GM21737 (cell line): ENCODE results near the gene TH.

Experiments used
- ATAC-seq: cut with Tn5 transposase; IDR thresholded peaks from one replicate; pipeline ENCODE4 v1.9.1; 2021; ENCODE audit warnings: mild to moderate bottlenecking, moderate library complexity; ENCODE audit not compliant: unreplicated experiment

TH gene

GRCh38 chr11:2171591-2172003, at the start of gene TH:
Gene TH (minus strand): TSS chr11:2171815. CDS start chr11:2171786, 29 bp downstream.
- ATAC-seq: no peak

DNA sequence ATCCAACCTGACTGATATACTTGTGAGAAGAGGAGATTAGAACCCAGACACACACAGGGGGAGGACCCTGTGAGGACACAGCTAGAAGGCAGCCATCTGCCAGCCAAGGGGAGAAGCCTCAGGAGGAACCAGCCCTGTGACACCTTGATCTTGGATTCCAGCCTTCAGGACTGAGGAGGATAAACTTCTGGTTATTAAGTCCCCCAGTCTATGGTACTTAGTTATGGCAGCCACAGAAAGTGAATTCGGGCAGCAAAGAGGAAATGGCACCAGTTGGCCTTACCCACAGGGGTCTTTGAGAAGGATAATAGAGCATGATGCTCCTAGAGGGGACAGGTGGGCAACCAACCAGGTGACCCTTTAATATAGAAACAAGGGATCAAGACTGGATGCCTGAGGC, 49.4 kb upstream of the TH start:
- ATAC-seq: no peak

DNA sequence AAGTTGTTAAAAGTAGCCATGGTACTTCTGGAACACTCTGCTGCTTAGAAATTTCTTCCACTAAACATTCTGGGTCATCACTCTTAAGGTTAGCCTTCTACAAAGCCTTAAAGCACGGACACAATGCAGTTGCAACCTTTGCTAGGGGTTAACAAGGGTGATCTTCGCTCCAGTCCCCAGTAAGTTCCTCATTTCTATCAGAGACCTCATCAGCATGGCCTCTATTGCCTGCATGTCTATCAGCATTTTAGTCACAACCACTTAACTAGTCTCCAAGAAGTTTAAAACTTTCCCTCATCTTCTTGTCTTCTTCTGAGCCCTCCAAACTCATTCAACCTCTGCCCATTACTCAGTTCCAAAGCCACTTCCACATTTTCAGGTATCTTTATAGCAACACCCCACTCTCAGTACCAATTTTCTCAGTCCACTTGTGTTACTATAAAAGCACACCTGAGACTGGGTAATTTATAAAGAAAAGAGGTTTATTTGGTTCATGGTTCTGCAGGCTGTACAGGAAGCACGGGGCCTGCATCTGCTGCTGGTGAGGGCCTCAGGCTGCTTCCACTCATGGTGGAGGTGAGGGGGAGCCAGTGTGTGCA, 48.7 kb upstream of the TH start:
- ATAC-seq: no peak

GRCh38 chr11:2219318-2220017, 47.9 kb upstream of the TH start:
- no peak for ATAC-seq

DNA sequence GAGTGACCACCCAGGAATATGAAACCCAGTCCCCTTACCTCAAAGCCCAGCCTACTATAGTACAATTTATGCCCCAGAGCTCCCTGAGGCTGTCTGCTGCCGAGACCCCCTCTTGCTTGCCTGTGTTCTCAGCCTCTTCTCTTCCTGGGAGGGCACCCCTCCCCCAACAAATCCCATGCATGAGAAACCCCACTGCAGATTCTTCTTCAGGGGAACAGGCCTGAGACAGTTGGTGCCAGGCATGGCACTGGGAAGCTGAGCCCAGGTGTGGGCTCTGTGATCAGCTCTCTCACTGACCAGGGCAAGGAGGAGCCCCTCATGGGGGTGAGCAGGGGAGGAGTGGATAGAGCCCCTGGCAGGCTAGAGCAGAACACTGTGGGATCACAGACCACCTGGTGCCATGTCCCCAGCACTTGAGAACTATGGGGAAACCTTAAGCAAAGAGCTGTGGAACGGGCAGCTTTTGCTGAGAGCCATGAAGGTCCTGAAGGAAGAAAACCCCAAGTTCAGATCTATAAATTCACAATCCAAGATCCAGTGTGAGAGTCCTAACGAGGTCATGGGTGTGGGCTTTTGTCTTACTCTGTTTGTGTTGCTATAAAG, 46.5 kb upstream of the TH start:
- ATAC-seq: no peak

DNA sequence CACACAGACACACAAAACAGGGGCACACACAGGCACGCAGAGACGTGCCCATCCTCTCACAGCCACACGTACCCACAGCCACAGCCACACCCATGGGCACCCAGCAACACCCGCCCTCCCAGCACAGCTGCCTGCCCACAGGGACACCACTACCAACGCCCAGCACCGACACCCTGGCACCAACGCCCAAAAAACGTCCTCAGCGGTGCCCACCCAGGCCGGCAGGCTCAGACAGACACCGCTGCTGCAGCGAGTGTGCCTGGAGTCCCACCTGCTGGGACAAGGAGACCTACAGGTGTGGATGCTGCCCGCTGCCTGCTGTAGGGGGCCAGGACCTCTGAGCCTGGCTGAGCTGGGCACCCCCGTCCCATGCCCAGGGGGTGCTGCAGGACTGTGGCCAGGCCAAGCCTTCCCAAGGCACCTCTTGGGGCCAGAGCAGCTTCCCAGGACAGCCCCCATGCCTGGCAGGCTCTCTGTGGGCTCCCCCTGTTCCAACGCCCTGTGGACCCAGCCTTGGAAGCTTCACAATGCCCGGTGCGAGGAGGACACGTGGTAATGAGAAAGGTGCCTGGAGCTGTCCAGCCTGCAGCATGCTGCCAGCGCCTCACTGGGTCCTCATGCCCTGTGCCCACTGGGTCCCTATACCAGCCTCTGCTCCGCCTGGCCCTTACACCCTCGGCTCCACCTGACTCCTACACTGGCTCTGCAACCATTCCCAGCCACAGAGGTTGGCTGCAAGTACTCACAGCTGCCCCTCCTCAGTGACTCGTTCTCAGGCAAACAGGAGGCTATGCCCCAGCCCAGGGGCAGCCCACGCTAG, 45.8 kb upstream of the TH start:
- ATAC-seq: no peak

DNA sequence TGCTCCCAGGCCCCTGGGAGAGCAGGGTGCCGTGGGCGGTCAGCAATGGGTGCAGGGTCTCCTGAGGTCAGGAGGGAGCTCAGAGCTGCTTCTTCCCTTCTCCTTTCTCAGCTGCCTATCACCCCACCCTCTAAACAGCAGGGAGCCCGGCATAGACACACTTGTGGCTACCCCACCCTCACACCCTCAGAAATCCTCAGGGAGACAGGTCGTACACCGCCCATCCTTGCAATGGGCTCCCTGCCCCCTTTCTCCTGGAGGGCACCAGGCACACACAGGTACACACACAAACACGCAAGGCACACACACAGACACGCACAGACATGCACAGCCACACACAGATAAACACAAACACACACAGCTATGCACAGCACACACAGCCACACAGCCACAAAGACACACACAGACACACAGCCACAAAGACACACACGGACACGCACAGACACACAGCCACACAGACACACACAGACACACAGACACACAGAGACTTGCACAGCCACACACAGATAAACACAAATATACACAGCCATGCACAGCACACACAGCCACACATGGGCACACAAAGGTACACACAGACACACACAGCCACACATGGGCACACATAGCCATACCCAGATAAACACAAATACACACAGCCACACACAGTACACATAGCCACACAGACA, 44.9 kb upstream of the TH start:
- no peak for ATAC-seq

- no peak for ATAC-seq
These were observed 44.2 kb upstream of the TH start for GRCh38 chr11:2215561-2216399.

DNA sequence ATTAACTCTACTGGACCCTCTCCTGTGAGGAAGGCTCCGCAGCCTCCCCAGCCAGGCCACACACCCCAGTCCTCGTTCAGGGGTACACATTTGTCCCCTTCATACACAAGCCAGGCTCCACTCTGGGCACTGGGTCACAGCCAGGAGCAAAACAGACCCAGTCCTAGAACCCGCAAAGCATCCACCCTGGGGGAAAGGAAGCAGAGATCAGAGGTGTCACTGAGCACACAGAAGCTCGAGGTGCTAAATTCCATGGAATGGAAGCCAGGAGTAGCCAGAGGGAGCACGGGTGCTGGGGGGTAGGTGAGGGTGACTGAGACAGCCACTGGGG, 43.6 kb upstream of the TH start:
- no peak for ATAC-seq

- no peak for ATAC-seq
These were observed 43.1 kb upstream of the TH start for GRCh38 chr11:2214527-2215229.

DNA sequence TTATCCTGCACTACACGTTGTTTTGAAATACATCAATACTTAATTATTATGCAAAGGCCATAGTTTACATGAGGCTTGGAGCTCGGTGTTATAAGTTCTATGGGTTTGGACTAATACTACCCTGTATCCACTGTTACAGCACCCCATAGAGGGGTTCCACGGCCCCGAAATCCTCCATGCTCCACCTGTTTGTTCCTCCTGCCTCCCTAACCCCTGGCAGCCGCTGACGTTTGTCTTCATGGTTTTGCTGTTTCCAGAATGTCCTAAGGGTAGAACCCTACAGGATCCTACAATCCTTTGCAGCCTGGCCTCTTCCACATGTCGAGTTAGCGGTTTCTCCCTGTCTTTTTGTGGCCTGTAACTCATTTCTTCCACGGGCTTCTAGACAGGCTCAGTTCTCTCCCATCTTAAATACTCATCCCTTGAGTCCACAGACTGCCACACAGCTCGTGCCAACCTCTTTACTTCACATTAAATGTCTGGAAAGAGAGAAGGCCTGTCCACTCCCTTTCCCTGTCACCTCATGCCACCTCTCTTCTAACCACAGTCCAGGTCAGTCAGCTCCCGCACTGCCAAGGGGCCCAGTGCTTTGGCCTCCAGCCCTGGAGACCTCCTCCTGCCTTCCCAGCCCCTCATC, 42.4 kb upstream of the TH start:
- no peak for ATAC-seq

GRCh38 chr11:2213384-2213842, 41.8 kb upstream of the TH start:
- ATAC-seq: no peak

- ATAC-seq: no peak
These were observed 41.0 kb upstream of the TH start for GRCh38 chr11:2212411-2213251.

DNA sequence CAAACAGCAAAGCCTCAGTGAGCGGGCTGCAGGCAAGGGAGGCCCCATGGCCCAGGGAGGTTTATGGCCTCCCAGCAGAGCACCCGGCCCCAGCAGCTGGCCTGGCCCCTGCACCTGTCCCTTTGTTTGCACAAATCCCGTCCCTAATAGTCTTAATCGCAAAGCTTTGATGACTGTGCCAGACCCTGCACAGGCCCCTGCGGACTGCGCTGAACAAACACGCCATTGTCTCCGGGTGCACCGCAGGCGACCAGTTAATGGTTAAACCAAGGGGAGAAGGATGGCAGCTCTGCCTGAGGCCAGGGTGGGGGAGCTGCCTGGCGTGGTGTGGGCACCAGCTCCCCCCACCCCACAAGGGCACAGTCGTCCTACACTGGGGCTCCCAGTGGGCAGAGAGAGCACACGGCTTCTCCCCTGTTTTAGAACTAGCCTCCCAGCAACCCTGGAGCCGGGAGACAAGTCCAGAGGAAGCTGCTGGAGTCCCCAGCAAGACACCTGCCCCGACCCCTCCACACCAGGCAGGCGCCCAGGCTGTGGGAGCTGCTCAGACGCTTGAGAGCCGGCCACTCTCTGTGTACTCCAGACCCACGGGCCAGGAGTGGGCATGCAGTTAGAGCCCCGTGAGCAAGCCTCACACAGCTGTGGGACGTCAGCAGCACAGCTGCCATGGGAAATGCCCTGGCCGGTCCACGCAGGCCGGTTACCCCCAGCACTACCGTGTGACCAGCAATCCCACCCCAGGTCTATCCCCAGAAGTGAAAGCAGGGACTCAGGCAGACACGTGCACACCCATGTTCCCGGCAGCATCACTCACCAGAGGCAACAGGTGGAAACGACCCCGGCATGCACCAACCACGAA, 39.7 kb upstream of the TH start:
- no peak for ATAC-seq

- ATAC-seq: no peak
These were observed 38.9 kb upstream of the TH start for GRCh38 chr11:2210366-2211112.

GRCh38 chr11:2209900-2210321, 38.3 kb upstream of the TH start:
- no peak for ATAC-seq
